HL-60/S4 treated with phorbol 12-myristate 13-acetate at 8.2 ng/mL for 4 days and 3 days (cell line): ENCODE measurements around the gene CDON.
"Not testable (repeated sequence)": the region's sequence is repeated elsewhere in the genome, so short reads cannot be mapped to it uniquely, and the experiment has no call there.

Experiments used
- in situ Hi-C: fragments of 300-500 bp; cut with MboI; formaldehyde crosslinking; loops from 2 replicates; pipeline ENCODE4 v1.15.0; 2022; ENCODE audit warnings: low sequenced_read_pairs

Gene CDON

GRCh38 chr11:125995313-125995712 lies 67.4 kb downstream of the CDON start:
- in situ Hi-C loops: no loop called here

GRCh38 chr11:125994509-125994908 lies 68.2 kb downstream of the CDON start:
- in situ Hi-C loops: no loop called here

GRCh38 chr11:125992893-125993292 lies 69.8 kb downstream of the CDON start:
- in situ Hi-C loops: no loop called here

GRCh38 chr11:125990244-125990643 lies 72.4 kb downstream of the CDON start:
- in situ Hi-C loops: no loop called here

GRCh38 chr11:125987066-125987641 lies 75.5 kb downstream of the CDON start:
- in situ Hi-C loops: no loop called here

GRCh38 chr11:125985956-125986355 lies 76.7 kb downstream of the CDON start:
- in situ Hi-C loops: not testable (repeated sequence)

GRCh38 chr11:125982348-125982730 lies 80.3 kb downstream of the CDON start:
- in situ Hi-C loops: no loop called here

GRCh38 chr11:125980436-125980835 lies 82.2 kb downstream of the CDON start:
- in situ Hi-C loops: no loop called here

- in situ Hi-C loops: no loop called here
These were observed 83.2 kb downstream of the CDON start for GRCh38 chr11:125979511-125979910.

- in situ Hi-C loops: no loop called here
These were observed 83.8 kb downstream of the CDON start for GRCh38 chr11:125978778-125979407.

- in situ Hi-C loops: no loop called here
These were observed 84.4 kb downstream of the CDON start for GRCh38 chr11:125978181-125978716.

- in situ Hi-C loops: no loop called here
These were observed 85.3 kb downstream of the CDON start for GRCh38 chr11:125977333-125977732.

- in situ Hi-C loops: no loop called here
These were observed 86.5 kb downstream of the CDON start for GRCh38 chr11:125976156-125976555.

- in situ Hi-C loops: no loop called here
These were observed 87.0 kb downstream of the CDON start for GRCh38 chr11:125975634-125976033.

GRCh38 chr11:125974284-125974683 lies 88.4 kb downstream of the CDON start:
- in situ Hi-C loops: no loop called here

- in situ Hi-C loops: no loop called here
These were observed 91.0 kb downstream of the CDON start for GRCh38 chr11:125971618-125972017.

GRCh38 chr11:125968354-125968753 lies 94.3 kb downstream of the CDON start:
- in situ Hi-C loops: no loop called here

GRCh38 chr11:125967515-125967914 lies 95.2 kb downstream of the CDON start:
- in situ Hi-C loops: no loop called here

- in situ Hi-C loops: no loop called here
These were observed 101.9 kb downstream of the CDON start for GRCh38 chr11:125960771-125961170.

GRCh38 chr11:125959931-125960330 lies 102.7 kb downstream of the CDON start:
- in situ Hi-C loops: no loop called here

- in situ Hi-C loops: no loop called here
These were observed 103.2 kb downstream of the CDON start for GRCh38 chr11:125959511-125959910.

GRCh38 chr11:125958872-125959400 lies 103.7 kb downstream of the CDON start:
- in situ Hi-C loops: no loop called here
